Testis (tissue), 3 donors: ENCODE data around the gene MOB2. TPM values are rescaled to one million over a fixed set of nuclear protein-coding genes. Genes with fewer than 3 reads are reported as not detected.

Source experiments
- DNase-seq: peaks from one replicate; pipeline ENCODE4 v3.0.0-alpha.2; 2019
- H3K27ac ChIP-seq, 2 donors: fragments of 200-600 bp; sonication (generic); one replicate each; pipeline ENCODE4 v1.5.1; 2019
- H3K27me3 ChIP-seq: fragments of 200-600 bp; sonication (generic); one replicate; pipeline ENCODE4 v1.5.1; 2019
- H3K36me3 ChIP-seq: fragments of 200-600 bp; sonication (generic); one replicate; pipeline ENCODE4 v1.5.1; 2017; ENCODE audit warnings: low read depth; ENCODE audit errors: missing control alignments
- H3K4me1 ChIP-seq: fragments of 200-600 bp; sonication (generic); one replicate; pipeline ENCODE4 v1.5.1; 2019
- H3K4me3 ChIP-seq, 2 donors: fragments of 200-600 bp; sonication (generic); one replicate each; pipeline ENCODE4 v1.5.1; 2017 to 2019
- H3K9me3 ChIP-seq: fragments of 200-600 bp; sonication (generic); one replicate; pipeline ENCODE4 v1.5.1; 2017
- POLR2A ChIP-seq: fragments of 450-650 bp; IDR thresholded peaks from one replicate; pipeline ENCODE4 v1.6.1; 2017; ENCODE audit warnings: antibody characterized with exemption, mild to moderate bottlenecking, moderate library complexity
- WGBS, 2 donors: methylation state at CpG; one replicate each; pipeline ENCODE4 v1.1.5; 2018; 5-methylcytosine and 5-hydroxymethylcytosine counted together
- intact Hi-C: fragments of 100-400 bp; cut with DNase I; formaldehyde crosslinking; loops from one replicate; pipeline ENCODE4 v1.15.1; 2023; ENCODE audit warnings: low total_unique reads
- polyA plus RNA-seq: library from polyadenylated mRNA; stranded (reverse); fragments of 350-450 nt; fragmentation: Illumina TruSeq; extraction: RNeasy Lipid Tissue Mini Kit (QIAGEN cat#74804); gene quantifications from one replicate; pipeline ENCODE4 v1.2.3, GENCODE V29; 2014; ENCODE audit warnings: low read depth, low replicate concordance; ENCODE audit not compliant: insufficient read depth
- total RNA-seq, 2 donors: library from RNA; depleted of rRNA; stranded (reverse); fragments of >200 nt; gene quantifications; one replicate each; pipeline ENCODE4 v1.2.3, GENCODE V29; 2016
- TF ChIP-seq, protein P1 (sequence below), 3 experiments: fragments of 450-650 bp in 2 of 3; fragments of 200-600 bp in 1 of 3; sonication (generic) in 1 of 3; IDR thresholded peaks; one replicate each; pipeline ENCODE4 v1.5.1; 2016 to 2019; ENCODE audit warnings: antibody characterized with exemption in 3 of 3, mild to moderate bottlenecking in 2 of 3, moderate library complexity in 1 of 3

The MOB2 gene
- total and polyA plus RNA-seq, 3 donors from 2014 or later, result 41.5 to 57.7 (median 46.8) TPM

GRCh38 chr11:1504581-1505290 lies 18.2 kb upstream of the MOB2 start:
- Histone ChIP-seq H3K36me3 (no peaks in the 10 kb centered on the region), H3K27me3 (no peaks in the 10 kb centered on the region), H3K4me3 (no peak overlapping the region), H3K27ac (no peak overlapping the region), H3K4me1 (peaks cover 12% of the 10 kb centered on the region), H3K9me3 (no peaks in the 10 kb centered on the region)
- intact Hi-C loops, result no loop called here
- no peak for TF ChIP-seq POLR2A
- TF ChIP-seq, protein P1, sequence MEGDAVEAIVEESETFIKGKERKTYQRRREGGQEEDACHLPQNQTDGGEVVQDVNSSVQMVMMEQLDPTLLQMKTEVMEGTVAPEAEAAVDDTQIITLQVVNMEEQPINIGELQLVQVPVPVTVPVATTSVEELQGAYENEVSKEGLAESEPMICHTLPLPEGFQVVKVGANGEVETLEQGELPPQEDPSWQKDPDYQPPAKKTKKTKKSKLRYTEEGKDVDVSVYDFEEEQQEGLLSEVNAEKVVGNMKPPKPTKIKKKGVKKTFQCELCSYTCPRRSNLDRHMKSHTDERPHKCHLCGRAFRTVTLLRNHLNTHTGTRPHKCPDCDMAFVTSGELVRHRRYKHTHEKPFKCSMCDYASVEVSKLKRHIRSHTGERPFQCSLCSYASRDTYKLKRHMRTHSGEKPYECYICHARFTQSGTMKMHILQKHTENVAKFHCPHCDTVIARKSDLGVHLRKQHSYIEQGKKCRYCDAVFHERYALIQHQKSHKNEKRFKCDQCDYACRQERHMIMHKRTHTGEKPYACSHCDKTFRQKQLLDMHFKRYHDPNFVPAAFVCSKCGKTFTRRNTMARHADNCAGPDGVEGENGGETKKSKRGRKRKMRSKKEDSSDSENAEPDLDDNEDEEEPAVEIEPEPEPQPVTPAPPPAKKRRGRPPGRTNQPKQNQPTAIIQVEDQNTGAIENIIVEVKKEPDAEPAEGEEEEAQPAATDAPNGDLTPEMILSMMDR (IDR thresholded peaks at IDR 0.05), result no peak
- WGBS, 2 donors, result 91 to 94% methylated on average over 14 to 28 of the region's 28 CpGs
- DNase-seq, result no peak

DNA sequence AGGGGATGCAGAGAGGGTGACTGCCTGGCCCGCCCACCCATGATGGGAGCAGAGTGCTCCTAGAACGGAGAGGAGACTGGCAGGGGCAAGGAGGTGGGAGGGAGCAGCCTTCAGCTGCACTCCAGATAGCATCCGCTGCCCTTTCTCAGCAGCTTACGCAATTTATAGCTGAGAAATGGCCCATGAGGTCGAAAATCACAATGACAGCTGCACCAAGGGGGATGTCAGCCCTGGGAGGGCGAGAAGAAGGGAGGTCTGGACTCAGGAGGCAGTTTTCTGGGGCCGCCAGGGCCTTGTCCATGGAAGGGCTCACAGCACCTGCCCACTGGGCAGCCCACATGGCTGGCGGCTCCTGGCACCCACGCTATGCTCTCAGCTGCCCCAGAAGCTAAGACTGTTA lies 17.6 kb upstream of the MOB2 start:
- WGBS, 2 donors, result 71 to 94% methylated on average over 7 to 9 of the region's 9 CpGs
- Histone ChIP-seq H3K27me3 (no peaks in the 10 kb centered on the region), H3K27ac (no peak overlapping the region), H3K4me3 (no peak overlapping the region), H3K9me3 (no peaks in the 10 kb centered on the region), H3K36me3 (no peaks in the 10 kb centered on the region), H3K4me1 (peaks cover 12% of the 10 kb centered on the region)
- intact Hi-C loops, result no loop called here
- TF ChIP-seq, protein P1 (IDR thresholded peaks at IDR 0.05), result no peak
- TF ChIP-seq POLR2A, result no peak
- DNase-seq, result no peak

DNA sequence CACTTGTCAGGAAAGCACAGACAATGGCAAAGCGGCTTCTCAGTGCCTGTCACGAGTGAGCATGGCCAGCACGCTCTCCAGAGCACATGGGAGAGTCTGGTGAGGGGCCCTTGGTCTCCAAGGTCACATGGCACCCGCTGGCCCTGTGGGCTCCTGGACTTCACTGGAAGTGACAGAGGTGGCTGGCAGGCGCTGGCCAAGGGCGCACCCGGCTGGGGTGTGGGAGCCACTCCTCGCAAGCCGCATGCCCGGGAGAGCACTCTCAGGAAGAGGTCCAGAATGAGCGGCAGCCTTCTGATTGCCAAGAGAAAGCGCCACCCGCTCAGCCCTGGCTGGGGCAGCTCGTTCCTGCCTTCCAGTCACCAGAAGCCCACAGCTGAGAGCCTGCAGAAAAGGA lies 17.1 kb upstream of the MOB2 start:
- H3K27ac ChIP-seq, result no peak overlapping the region
- peaks cover 12% of the 10 kb centered on the region for H3K4me1 ChIP-seq
- H3K36me3 ChIP-seq, result no peaks in the 10 kb centered on the region
- no peaks in the 10 kb centered on the region for H3K27me3 ChIP-seq
- intact Hi-C loops, result no loop called here
- TF ChIP-seq POLR2A, result no peak
- TF ChIP-seq, protein P1 (IDR thresholded peaks at IDR 0.05), result no peak
- H3K9me3 ChIP-seq, result no peaks in the 10 kb centered on the region
- WGBS, 2 donors, result 62 to 81% methylated on average over 9 to 13 of the region's 14 CpGs
- H3K4me3 ChIP-seq, result no peak overlapping the region
- peak; percentile 43 for DNase-seq

- intact Hi-C loops, result no loop called here
- Histone ChIP-seq H3K4me1 (peaks cover 12% of the 10 kb centered on the region), H3K27me3 (no peaks in the 10 kb centered on the region), H3K27ac (no peak overlapping the region), H3K4me3 (no peak overlapping the region), H3K9me3 (no peaks in the 10 kb centered on the region), H3K36me3 (no peaks in the 10 kb centered on the region)
- no peak for DNase-seq
- TF ChIP-seq, protein P1 (IDR thresholded peaks at IDR 0.05), result no peak
- TF ChIP-seq POLR2A, result no peak
- WGBS, 2 donors, result 77 to 81% methylated on average over 15 to 20 of the region's 20 CpGs
Observed at GRCh38 chr11:1502954-1503707, 16.6 kb upstream of the MOB2 start.
